GM18507 (cell line): ENCODE results near the gene RAD18.

ENCODE experiments used
- DNase-seq: peaks from one replicate; pipeline ENCODE4 v3.0.0; 2011; ENCODE audit warnings: low read depth; ENCODE audit not compliant: insufficient read length; ENCODE audit errors: extremely low spot score
- FAIRE-seq: peaks from 2 replicates; lab custom pipeline; 2011; peaks lifted over from hg19 to GRCh38; lab: Jason Lieb, UNC

The RAD18 gene

DNA sequence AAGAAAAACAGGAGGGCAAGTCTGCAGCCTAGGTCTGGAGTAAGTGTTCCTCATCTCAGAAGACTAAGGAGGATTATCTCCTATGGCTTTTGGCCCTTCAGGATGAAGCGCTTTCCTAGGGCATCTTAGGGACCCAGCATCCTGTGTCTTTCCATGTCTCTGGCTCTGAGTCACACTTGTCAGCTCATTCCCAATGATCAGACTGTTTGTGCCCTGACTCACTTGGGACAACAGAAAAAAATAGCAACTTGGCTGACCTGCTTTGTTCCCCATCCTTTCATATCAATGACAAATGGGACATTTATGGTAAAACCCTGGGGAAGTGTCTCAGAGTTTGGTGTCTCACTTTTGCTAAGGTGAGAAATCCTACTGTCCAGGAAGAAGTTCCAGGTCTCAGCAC, 117.6 kb downstream of the RAD18 start:
- no peak for DNase-seq
- FAIRE-seq, result no peak

DNA sequence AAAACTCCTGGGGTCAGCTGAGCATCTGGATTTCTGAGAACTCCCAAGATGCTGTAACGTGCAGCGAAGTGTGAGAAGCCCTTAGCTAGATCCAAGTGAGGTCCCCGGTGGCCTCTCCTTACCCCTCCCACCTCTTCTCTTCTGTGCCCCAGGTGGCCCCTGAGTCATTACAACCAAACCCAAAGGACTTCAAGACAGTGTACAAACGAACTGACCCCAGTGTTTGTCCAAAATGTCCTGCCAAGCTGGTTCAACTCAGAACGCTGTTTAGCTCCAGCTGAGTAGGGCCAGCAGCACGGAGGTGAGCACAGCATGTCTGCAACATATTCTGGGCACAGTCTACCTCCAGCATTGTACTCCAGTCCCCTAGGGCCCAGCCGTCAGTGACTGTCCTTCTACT, 119.9 kb downstream of the RAD18 start:
- FAIRE-seq (no peak), DNase-seq (no peak)

DNA sequence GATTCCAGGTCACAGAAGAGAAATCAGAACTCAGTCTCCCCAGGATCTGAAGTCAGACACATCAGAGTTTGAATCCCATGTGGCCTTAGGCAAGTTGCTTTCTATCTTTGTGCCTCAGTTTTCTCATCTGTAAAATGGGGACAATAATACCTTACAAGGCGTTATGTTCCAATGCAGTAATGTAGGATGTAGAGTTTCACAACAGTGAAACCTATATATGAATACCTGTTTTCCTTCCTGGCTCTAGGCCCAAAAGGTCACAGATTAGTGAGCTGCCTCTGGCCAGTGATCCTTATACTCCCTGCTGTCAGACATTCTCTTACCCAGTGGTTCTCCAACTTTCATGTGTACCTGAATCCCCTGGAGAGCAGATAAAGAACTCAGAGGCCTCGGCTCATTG, 121.0 kb downstream of the RAD18 start:
- no peak for FAIRE-seq
- DNase-seq, result no peak

DNA sequence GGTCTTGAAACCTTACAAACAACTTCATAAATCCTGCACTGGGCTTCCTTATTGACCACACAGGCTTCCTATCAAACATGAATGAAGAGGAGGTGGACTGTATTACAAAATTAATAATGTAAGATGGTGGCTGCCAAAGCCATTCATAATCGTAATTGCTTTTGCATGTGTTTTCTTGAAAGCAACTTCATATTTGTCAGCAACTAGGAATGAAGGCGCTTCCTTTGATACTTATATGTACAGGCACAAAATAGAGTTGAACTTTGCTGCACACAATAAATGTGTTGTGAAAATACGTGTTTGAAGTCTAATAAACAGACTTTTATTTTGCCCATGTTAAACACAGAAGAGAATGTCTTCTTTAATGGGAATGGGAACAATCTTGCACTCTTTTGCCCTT, 121.8 kb downstream of the RAD18 start:
- DNase-seq (no peak), FAIRE-seq (no peak)

DNA sequence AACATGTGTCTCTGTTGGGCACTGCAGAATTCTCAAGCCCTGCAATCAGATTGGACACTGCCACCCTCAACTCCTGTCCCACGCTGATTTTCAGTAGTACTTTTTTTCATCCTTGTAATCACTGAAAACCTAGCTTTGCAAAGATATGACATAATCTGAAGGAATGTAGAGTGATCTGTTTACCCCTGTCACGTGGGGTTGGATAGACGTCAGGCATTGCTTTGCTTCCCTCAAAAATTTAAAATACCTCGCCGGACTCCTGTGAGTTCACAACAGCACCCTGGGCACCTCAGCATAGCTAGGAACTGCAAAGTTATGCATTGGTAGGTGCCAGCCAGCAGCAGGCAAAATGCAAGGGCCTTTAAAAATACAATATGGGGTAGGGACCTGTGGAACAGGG, 122.7 kb downstream of the RAD18 start:
- no peak for DNase-seq
- no peak for FAIRE-seq

DNA sequence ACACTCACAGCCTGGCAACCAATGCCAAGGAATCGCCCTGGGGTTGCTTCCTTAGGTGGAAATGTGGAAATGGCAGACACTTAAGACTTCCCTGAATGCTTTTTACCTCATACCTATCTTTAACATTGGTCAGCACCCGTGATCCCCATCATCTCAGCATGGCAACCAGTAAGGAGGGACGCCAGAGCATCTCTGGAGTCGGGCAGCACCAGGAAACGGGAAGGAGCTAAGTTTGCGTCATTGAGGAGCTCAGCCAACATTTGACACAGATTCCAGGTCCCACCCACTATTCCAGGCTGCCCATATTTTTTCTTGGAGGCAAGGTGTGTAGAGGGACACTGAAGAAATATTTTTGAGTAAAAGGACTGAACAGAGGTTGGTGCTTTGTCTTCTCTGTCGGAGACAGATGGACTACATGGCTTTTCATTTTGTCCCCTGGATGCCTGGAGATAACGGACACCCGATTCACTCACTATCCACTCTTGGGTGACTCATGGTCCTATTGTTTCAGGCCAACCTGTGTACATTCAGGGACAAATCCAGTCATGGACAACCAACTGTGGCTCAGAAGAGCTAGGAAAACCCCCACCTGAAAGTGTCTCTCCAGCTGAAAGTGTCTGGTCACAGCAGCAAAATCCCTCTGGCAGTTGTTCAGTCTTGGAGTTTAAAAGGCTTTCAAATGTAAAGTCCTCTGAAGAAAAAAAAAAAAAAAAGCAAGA, 123.5 kb downstream of the RAD18 start:
- DNase-seq (no peak), FAIRE-seq (no peak)

DNA sequence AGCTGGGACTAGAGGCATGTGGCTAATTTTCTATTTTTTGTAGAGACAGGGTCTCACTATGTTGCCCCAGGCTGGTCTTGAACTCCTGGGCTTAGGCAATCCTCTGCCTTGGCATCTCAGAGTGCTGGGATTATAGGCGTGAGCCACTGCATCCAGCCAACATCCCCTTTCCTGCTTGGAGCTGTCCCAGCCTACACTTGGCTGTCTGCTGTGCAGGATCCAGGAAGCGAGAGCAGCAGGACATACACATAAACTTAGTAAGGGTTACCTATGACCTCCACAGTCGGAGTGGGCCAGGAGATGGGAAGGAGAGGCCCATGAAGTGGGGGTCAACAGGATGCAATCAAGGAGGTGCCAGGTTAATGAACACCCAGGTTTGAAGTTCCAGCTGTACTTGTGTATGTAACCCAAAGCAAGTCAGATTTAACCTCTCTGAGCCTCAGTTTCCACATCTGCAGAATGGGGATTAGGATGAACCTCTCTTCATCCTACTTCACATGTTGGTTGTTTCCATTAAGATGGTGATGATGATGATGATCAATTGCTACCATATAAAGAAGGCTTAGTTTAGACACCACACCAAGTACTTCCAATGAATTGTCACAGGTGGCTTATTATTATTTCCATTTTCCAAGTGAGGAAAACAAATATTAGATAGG, 124.4 kb downstream of the RAD18 start:
- no peak for FAIRE-seq
- no peak for DNase-seq

DNA sequence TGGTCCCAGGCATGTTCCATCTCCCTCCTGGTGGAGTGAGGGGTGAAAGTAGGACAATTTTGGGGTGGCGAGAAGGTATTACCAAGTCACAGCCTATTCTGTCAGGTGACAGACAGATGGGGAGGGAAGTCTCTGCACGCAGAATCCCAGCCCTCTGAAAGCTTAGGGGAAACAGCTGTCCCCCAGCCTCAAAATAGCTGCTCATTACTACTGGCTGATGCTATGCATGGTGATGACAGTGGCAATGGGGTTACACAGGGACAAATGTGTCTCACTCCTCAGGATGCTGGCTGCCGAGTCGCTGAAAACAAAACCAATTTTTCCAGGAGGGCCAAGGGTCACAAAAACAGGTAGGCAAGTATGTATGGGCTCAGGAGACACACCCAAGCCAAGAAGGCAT, 125.0 kb downstream of the RAD18 start:
- FAIRE-seq (no peak), DNase-seq (no peak)

DNA sequence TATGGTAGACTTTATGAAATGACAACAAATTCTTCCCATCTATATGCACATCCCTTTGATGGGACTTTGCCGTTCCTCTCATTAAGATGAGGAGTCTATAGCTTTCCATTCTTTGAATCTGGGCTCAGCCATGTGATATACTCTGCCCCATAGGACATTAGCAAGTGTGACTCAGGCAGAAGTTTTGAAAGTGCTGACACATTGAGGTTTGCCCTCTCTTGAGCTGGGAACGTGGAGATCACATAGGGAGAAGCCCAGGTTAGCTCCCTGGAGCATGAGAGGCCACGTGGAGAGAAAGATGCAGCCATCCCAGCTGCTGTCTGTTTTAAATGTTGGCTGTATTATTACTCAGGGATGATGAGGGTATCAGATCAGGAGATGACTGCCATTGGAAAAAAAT, 126.1 kb downstream of the RAD18 start:
- no peak for DNase-seq
- no peak for FAIRE-seq

DNA sequence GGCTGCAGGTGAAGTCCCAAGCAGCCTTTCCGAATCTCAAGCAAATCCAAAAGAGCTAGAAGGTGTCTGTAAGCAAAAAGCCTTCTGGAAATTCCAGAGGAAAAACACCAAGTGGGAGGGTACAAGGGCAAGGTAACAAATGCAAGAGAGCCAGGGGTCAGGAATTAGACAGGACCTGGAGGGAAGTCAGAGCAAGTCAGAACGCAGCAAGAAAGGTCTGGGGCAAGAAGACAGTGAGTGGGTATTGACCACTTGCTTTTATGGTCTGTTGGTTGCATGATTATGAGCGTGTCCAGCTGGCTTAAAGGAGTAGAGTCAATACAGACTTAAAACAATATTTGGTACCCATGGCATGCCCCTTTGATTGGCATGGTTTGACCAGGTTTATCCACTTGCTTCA, 127.2 kb downstream of the RAD18 start:
- DNase-seq (no peak), FAIRE-seq (no peak)

DNA sequence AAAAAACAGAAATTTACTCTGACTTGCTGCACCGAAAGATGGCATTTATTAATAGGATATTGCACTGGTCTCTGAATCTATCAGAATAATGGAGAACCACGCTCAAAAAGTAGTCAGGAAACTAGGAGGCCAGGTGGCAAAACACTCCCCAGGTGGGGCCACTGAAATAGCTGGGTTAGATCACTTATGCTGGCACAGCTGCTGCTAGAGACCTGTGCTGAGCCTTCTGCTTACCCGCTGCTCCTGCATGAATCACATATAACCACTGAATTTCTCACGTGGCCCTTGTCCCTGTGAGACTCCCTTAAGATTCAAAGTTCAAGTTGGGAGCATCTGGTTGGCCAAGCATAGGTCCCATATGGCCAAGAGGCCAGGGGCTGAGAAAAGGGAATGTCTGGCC, 127.9 kb downstream of the RAD18 start:
- DNase-seq, result no peak
- FAIRE-seq, result no peak

DNA sequence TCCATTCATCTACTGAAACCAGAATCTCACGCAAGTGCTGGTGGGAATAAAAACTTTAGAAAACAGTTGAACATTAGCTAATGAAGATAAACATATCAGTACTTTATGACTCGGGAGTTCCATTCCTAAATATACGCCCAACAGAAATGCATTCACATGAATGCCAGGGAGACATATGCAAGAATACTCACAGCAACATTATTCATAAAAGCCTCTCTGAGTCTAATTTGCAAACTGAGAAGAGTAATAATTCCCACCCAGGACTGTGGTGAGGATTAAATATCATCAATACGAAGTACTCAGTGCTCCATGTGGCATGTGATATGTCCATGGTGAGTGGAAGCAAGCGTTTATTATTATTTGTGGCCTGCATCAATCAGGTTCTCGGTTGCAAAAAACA, 128.3 kb downstream of the RAD18 start:
- no peak for FAIRE-seq
- no peak for DNase-seq

DNA sequence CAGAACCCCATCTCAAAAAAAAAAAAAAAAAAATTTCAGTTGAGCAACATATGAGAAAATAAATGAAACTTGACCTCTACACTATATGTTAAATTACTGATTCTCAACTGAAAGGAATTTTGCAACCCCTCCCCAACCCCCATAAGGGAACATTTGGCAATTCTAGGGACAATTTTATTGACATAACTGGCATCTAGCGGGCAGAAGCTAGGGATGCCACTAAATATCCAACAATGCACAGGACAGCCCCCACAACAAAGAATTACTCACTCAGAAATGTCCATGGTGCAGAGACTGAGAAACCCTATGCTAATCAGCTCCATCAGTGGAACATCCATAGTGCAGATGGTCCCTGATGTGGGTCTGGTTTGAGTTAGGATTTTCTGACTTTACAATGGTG, 135.6 kb downstream of the RAD18 start:
- FAIRE-seq (no peak), DNase-seq (no peak)
